Stimulated activated CD4-positive, alpha-beta T cell treated with anti-CD3 and anti-CD28 coated beads, Interleukin-12 subunit alpha, Interleukin-12 subunit beta, amount 100 ng/mL, for 48 hours (primary cell): ENCODE results near the gene ASCC1.

Experiments
- DNase-seq, 3 donors: peaks; one replicate each; pipeline ENCODE4 v3.0.0-alpha.2; 2020; ENCODE audit warnings: low read depth in 2 of 3, low spot score in 1 of 3

ASCC1 gene

DNA sequence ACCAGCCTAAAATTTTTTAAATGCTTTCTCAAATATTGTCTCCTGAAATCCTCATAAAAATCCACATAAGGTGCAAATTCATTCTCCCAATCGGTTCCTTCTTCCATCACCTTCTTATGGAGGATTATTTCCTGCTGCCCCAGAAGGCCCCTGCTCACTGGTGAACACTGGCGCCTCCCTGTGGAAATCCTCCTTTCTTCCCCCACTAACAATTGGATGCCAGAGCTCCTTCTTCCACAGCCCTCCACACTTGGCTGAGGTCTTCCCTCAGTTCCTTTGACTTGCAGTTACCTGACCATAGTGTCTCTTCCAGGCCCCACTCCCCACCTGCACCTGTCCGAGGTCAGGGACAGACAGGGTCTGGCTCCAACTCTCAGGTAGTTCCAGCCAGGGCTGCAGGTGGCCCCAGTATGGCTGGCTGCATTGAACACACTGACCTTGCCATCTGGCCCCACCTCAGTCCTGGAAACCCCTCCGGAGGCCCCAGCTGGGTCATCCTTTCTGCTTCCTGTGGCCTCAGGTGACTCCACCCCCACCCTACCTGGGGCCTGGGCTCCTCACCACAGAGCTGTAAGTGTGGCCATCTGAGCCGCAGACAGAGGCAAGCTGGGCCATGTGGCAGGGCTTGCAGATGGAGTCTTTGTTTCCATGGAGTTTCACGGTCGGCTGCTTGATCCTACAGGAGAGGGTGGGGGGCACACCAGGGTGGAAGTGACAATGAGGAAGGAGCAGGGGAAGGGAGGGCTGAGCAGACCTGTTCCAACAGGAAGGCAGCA lies 146.1 kb downstream of the ASCC1 start:
- no peak for DNase-seq

DNA sequence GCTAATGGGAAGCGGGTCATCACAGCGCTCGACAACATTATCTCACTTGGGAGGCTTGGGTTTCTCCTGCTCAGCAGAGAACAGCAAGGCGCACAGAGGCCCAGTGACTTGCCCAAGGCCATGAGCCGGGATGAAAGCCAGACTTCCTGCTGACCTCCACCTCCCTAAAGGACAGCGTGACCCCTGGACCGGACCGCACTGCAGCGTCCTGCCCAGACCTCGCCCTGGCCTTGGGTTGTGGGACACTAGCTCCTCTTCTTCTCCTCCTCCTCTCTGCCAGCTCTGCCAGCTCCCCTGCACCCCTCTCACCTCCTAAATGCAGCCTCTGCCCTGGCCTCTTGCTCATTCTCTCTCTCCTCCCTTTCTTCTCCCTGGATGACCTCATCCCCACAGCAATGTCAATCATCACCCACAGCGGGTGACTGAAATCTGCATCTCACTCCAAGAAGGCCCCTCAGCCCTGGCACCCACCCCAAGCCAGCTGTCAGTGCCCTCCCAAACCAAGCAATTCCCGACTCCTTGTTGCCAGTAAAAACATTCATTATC lies 147.1 kb downstream of the ASCC1 start:
- no peak for DNase-seq

DNA sequence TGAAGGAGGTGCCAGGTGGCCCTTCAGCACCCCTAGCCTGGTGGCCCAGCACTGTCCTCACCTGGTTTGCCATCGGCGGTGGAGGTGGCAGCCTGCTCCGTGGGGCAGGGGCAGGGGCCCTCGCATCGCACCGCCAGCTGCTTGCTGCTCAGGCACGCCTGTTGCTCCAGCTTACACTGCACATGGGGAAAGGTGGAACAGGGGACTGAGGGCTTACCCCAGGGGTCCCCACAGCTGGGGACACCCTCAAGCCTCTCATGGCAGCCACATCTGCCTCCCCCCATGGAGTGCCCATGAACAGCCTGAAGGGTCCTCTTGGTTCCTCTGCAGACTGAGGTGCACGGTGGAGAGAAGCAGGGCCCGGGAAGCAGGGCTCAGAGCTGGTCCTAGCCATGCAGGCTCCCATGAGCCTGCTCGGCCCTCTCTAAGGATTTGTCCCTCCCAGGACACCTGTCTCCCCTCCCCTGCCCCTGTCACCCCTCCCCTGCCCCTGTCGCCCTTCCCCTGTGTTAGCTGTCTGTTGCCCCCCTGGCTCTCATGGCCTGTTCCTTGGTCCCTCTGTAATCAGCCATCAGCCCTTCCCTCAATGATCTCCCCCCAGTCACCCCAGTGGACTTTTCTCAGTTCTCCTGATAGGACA lies 147.8 kb downstream of the ASCC1 start:
- DNase-seq, result no peak

DNA sequence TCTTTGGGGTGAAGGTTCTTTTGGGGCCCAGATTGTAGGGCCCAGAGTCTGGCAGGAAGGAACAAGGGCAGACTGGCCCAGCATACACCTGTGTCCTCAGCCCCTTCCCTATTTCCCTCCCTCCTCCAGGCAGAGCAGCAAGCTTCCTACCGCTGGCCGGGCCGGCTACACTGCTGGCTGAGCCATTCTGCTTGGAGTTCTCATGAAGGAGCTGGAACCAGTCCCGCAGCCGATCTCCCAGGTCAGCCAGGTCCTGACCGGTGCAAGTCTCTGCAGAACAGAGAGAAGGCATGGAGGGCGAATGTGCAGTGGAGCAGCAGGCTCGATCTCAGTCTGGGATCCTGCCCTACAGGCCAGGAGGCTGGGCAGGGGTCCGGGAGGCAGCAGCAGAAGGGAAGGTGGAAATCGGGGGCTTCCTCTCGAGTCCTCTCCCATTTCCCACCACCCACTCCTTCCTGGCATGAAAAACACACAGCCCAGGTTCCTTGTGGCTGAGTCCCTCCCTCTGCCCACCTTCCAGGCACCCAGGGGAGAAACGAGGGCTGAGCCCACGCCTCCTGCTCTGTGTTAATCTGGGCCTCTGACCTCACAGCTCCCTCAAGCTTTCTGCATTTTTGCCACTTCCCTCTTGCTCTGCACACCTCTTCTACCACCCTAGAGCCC lies 148.5 kb downstream of the ASCC1 start:
- DNase-seq, result no peak

DNA sequence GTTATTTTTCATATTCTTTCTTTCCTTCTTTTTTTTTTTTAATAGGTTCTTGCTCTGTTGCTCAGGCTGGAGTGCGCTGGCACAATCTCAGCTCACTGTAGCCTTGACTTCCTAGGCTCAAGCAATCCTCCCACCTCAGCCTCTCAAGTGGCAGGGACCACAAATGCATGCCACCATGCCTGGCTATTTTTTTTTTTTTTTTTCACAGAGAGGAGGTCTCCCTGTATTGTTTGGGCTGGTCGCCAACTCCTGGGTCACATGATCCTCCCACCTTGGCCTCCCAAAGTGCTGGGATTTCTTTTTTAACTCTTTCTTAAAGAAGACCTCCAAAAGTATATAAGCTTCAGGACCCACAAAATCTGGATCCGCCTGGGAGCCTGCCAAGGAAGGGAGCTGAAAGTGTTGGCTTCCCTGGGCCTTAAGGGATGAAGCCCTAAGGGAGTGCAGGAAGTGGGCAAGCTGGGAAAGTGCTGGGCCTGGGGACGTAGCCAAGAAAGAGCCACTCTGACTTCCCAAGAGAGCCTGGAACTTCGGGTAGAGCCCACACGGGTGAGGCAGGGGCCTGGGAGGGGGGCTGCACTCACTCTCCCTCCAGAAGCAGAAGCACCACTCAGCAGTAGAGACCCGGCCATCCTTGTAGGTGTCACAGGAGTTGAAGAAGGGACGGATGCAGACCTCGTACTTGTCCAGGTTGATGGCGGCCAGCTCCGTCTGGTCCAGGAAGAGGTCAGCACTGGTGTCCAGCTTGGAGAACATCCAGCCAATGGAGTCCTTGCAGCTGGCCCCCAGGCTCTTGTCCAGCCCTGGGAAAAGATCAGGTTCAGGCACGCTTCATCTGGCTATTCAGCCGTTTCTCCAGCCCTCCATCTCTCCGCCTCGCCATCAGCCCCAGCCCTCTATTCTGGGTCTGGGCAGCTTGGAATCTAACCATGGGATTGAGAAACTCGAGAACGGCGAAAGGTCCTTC lies 149.5 kb downstream of the ASCC1 start:
- no peak for DNase-seq

DNA sequence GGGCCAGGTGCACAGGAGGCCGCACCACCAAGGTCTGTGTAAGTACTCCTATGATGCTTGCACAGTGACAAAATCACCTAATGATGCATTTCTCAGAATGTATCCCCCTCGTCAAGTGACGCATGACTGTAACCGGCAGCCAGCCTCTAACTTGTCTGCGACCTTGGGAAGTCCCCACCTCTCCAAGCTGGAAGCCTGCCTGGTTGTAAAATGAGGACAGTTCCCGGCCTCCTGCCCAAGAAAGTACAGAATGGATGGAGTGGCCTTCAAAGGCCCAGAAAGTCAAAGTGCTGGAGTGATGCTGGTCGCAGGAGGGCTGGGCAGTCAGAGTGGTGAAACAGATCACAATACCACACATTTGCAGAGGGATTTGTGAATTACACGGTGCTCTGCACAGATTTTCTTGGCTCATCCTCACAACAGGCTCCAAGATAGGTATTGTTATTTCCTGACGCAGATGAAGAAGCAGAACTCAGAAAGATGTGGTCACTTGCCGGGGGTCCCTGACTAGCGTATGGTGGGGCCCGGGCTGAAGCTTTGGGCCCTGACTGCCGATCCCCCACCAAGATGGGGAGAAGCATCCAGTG lies 150.5 kb downstream of the ASCC1 start:
- no peak for DNase-seq

DNA sequence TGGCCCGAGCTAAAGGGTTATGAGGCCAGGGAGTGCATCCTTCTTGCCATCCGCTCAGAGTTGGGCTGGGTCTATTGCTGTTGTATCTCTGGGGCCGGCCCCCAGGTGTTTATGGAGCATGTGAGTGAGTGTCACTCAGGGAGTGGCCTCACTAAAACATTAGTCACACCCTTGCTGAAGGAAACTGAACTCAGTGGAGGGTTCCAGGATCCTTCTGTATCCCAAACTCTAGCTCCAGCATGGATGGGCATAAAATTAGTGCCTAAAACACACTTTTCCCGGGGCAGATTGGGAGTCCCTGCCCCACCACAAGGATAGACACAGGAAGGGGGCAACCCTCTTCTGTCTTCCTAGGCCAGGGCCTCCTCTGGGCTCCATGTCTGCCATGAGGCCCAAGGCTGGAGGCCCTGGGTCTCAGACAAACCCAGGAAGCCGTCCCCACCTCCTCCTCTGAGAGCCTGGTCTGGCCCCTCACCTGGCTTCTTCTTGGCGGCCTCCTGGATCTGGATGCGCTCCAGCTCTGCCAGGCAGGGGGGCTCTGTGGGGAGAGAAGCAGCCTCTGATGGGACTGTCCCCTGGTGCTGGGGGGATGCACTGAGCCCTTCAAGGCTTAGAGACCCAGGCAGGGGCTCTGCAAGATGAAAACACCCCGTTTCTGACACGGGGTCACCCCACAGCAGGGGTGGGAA lies 152.2 kb downstream of the ASCC1 start:
- DNase-seq, result no peak

DNA sequence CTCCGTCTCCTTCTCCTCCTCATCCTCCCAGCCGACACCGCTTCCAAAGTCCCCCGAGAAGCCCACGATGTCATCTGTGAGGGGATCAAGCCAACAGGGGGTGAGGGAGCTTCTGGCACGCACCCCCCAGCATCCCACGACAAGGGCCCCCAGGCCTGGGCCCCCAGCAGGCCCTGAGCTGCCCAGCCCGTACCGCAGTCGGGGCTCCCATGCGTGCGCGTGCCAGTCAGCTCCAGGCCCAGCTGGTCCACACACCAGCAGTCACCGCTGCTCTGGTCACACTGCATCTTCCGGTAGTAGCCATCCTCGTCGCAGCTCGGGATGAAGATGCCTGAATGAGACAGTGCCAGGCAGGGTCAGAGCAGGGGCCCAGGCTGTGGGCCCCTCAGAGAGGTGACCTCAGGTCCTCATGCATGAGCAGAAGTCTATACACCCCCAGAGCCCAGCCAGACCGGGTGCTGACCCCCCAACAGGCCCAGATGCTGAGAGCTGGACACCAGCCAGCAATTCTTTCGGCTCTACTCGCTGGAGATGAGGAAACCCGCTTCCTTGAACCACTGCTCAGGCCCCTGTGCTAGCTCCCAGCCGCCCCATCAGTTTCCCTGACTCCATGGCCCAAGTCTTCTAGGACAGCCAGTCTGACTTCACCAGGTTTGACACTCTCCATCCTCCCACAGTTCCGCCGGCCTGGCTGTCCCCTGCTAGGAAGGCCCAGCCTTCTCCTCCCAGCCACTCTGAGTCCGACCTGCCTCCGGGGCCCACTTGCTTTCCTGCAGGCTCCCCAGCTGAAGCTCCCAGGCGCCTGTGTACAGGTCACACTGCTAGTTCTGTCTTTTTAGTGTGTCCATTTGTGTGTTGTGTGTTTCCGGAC lies 153.0 kb downstream of the ASCC1 start:
- DNase-seq, result no peak

DNA sequence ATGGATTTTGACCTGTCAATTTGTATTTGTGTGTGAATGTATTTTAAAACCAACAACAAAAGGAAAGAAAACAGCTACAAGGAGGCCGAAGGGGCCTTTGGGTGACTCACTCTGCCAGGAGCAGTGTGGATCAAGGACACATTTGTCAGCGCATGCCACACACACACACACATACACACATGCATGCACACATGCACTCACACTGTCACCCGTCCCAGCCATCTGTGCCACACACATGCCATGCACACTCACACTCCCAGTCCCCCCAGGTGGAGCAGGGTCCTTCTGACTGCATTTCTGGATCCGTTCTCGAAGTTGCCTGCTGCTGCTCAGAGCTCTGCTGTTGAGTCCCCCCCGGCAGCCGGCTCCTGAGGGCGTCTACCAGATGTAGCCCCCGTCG lies 153.7 kb downstream of the ASCC1 start:
- DNase-seq, result no peak

DNA sequence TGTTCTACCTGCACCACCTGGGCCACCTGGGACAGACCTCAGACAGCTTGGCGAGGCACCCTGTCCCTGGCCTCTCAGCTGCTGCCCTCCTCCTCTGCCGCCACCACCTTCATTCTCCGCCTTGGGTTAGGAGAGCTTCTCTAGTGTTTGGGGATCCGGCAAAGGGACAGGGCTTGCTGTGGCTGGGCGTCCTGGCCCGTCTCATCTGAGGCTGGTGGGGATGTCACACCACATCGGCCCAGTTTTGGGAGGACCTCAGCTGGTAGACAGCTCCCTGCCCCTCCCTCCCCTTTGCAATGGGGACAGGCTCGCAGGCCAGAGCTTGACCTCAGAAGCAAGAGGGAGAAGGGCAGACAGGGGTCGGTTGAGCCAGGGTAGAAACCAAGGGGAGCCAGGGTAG lies 154.1 kb downstream of the ASCC1 start:
- no peak for DNase-seq

DNA sequence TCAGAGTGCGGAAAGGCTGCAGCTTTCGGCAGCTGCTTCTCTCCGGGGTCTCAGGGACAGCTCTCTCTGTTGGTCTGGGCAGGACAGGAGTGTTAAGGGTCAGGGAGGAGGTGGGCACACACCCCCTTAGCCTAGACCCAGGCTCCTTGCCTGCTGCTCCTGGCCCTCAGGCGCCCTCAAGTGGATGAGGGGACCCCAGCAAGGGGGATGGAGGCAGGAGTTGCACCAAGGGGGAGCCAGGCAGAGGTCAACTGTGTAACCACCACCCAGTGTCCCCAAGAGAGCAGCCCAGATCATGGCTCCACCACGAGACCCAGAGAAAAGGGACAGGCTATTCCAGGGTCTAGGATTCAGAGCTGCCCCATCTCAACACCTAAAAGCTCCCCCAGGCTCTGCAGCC lies 154.6 kb downstream of the ASCC1 start:
- no peak for DNase-seq

DNA sequence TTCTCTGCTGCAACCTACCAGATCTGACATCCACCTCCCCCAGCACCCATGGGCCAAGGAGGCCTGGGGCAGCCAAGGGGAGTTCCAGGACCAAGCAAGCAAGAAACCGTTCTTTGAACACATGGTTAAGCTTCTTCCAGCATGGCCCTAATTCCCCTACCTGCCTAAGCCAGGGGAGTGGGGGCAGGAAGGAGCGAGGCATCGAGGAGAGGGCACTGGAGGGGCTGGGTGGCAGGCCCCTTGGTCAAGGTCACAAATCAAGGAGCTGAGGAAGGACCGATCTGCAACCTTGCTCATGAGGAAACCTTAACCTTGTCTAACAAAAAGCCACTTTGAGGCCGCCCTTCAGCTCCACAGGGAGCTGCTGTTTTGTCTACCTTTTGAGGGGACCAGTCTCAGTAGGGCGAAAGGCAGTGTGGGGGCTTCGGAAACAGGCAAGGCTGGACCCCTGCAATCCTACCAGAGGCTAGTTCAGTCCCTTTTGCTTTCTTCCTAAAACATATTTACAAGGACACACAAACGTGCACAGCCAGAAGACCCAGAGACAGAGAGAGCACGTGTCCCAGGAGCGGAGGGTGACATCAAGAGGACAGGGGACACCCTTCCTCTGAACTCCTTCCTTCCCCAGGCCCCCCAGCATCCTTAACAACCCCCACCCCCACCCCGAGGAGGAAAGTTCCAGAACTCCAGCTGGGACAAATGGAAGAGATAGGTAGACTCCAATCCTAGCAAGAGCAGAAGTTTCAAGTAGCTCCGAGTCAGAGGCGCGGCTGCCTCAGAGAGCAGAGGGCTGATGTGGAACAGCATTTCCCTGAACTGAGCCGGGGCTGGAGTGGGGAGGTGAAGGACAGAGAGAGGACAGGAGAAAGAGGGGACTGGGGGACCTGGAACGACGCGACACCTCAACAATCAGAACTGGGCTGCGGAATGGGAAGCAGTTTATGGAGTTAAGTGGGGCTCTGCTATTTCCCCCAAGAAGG lies 155.9 kb downstream of the ASCC1 start:
- no peak for DNase-seq

DNA sequence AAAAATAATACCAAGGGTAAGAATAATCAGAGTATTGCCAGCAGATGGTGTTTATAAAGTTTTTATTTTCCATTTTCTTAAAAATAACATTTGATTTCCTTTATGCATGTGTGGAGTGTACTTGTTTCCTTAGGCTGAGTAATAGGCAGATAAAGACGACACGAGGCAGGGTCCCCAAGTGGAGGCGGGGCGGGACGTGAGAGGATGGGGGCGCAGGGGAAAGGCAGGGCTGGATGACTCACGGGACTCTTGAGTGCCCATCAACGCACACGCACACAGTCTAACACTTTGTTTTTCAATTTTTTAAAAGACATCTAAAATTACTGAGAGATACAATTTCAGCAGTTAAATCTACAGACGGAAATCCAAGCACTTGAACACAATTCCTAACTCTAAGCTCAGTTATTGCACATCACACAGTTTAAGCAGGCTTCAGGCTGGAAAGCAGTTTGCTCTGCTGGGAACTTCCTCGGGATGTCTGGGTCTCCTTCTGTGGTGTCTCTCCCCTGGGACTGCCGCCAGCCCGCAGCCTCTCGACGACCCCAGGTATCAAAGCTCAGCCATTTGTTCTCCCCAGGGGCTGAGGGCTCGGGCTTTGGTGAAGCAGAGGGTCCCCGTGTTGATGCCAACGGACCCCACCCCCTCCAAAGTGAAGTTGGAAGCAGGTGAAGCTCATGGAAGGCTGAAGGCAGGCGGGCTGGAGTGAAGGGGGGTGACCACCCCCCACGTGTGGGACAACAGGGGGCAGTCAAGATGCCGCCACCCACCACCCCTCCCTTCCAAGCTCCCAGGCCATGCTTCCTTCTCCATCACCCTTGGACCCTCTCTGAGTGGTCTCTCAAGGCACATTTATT lies 156.9 kb downstream of the ASCC1 start:
- DNase-seq, result no peak

DNA sequence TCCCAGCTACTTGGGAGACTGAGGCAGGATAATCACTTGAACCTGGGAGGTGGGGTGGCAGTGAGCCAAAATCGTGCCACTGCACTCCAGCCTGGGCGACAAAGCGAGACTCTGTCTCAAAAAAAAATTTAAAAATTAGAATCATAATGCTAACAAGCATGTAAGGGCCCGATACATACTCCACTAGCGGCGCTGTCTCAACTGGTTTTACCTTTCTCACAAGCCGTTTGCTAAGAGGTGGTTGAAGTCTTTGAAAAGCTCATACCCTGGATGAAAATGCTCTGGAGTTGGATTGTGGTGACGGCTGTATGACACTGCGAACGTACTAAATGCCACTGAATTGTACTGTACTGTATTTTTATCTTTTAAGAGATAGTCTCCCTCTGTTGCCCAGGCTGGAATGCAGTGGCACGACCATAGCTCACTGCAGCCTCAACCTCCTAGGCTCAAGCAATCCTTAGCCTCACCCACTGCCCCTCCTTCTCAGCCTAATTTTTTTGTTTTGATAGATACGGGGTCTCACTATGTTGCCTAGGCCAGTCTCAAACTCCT lies 157.7 kb downstream of the ASCC1 start:
- DNase-seq, result no peak

DNA sequence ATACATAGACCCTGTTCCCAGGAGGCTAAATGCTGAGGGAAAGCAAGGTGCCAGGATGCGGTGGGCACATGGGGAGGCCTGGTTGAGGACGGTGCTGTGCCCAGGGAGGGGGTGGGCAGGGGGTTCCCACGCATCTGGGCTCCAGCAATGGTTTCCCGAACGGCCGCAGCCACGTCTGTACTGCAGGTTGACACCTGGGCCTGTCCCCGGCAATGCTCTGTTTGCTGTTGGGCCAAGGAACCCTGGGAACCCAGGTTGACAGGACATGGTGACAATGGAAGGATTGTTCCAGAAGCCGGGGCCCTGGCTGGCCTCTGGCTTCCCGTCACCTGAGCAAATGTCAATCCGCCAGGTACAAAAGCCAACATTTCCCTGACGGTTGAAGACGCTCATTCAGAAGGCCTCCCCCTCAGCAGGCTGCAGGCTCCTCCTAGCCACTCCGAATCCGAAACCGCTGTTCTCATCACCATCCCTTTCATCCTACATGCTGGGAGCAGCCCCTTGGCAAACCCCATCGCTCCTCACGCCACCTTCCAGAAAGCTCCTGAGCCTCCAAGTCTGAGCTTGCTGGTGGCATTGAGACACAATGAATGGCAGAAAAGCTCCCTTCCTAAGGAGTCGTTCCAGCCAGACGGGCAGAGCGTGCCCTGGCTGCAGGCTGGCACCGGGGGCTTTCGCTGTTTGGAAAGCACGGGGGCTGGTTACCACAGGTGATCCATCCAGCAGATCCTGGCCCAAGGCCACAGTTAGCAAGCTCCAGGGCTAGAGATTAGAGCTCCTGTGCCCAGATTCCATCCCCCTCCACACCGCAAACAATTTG lies 158.9 kb downstream of the ASCC1 start:
- DNase-seq, result no peak

DNA sequence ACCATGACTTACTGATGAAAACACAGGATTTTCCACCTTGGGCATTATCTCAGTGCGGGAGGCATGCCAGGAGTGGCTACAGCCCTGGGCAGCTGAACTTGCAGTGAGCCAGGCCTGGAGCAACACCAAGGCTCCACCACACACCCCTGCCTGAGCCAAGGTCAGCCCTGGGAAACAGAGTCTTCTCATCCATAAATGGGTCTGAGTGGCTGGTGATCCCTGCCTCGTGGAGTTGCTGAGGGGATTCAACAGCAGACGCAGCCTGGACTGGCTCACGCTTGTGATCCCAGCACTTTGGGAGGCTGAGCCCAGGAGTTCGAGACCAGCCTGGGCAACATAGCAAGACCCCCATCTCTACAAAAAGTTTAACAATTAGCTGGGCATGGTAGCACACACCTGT lies 160.0 kb downstream of the ASCC1 start:
- DNase-seq, result no peak
